ENCODE results near the gene MAMDC2.
A peak's percentile ranks its signal among the peaks of the same experiment; 100 is the strongest.
"Not testable (repeated sequence)": the region's sequence is repeated elsewhere in the genome, so short reads cannot be mapped to it uniquely, and the experiment has no call there.

The MAMDC2 gene

GRCh38 chr9:70160686-70161600 is 117.3 kb downstream of the MAMDC2 start:
- no peak for TF ChIP-seq POLR2A (IDR thresholded peaks at IDR 0.05; ENCODE audit: low read depth, low read length)
- FAIRE-seq: no peak
- no peak for DNase-seq (ENCODE audit: insufficient read length, low spot score)

- peak; percentile 57 for FAIRE-seq
- DNase-seq (ENCODE audit: insufficient read length, low spot score): no peak
- TF ChIP-seq POLR2A (IDR thresholded peaks at IDR 0.05; ENCODE audit: low read depth, low read length): no peak
These were observed 121.5 kb downstream of the MAMDC2 start for GRCh38 chr9:70165006-70165602.

GRCh38 chr9:70168521-70168920 is 124.9 kb downstream of the MAMDC2 start:
- DNase-seq (ENCODE audit: insufficient read length, low spot score) (no peak), FAIRE-seq (peak; percentile 75)
- TF ChIP-seq POLR2A (IDR thresholded peaks at IDR 0.05; ENCODE audit: low read depth, low read length): no peak

GRCh38 chr9:70169222-70169621 is 125.6 kb downstream of the MAMDC2 start:
- FAIRE-seq (peak; percentile 73), DNase-seq (ENCODE audit: insufficient read length, low spot score) (no peak)
- TF ChIP-seq POLR2A (IDR thresholded peaks at IDR 0.05; ENCODE audit: low read depth, low read length): no peak

GRCh38 chr9:70170151-70170790 is 126.6 kb downstream of the MAMDC2 start:
- DNase-seq (ENCODE audit: insufficient read length, low spot score): no peak
- FAIRE-seq: peak; percentile 77
- TF ChIP-seq POLR2A (IDR thresholded peaks at IDR 0.05; ENCODE audit: low read depth, low read length): no peak

GRCh38 chr9:70172532-70172931 is 128.9 kb downstream of the MAMDC2 start:
- FAIRE-seq: no peak
- TF ChIP-seq POLR2A (IDR thresholded peaks at IDR 0.05; ENCODE audit: low read depth, low read length): no peak

GRCh38 chr9:70177121-70177520 is 133.5 kb downstream of the MAMDC2 start:
- FAIRE-seq (peak; percentile 36), DNase-seq (ENCODE audit: insufficient read length, low spot score) (no peak)
- TF ChIP-seq POLR2A (IDR thresholded peaks at IDR 0.05; ENCODE audit: low read depth, low read length): no peak

More at GRCh38 chr9:70172532-70172931, 128.9 kb downstream of the MAMDC2 start:
- DNase-seq (ENCODE audit: insufficient read length, low spot score): no peak

- DNase-seq (ENCODE audit: insufficient read length, low spot score) (no peak), FAIRE-seq (peak; percentile 67)
- no peak for TF ChIP-seq POLR2A (IDR thresholded peaks at IDR 0.05; ENCODE audit: low read depth, low read length)
These were observed 149.1 kb downstream of the MAMDC2 start for GRCh38 chr9:70192707-70193106.

GRCh38 chr9:70195456-70195855 is 151.8 kb downstream of the MAMDC2 start:
- DNase-seq (ENCODE audit: insufficient read length, low spot score) (no peak), FAIRE-seq (peak; percentile 81)
- TF ChIP-seq POLR2A (IDR thresholded peaks at IDR 0.05; ENCODE audit: low read depth, low read length): no peak

GRCh38 chr9:70197216-70198044 is 153.8 kb downstream of the MAMDC2 start:
- DNase-seq (ENCODE audit: insufficient read length, low spot score): no peak

GRCh38 chr9:70204743-70205142 is 161.1 kb downstream of the MAMDC2 start:
- not testable (repeated sequence) for DNase-seq (ENCODE audit: insufficient read length, low spot score); FAIRE-seq

More at GRCh38 chr9:70197216-70198044, 153.8 kb downstream of the MAMDC2 start:
- FAIRE-seq: peak; percentile 92
- TF ChIP-seq POLR2A (IDR thresholded peaks at IDR 0.05; ENCODE audit: low read depth, low read length): no peak

GRCh38 chr9:70205366-70206020 is 161.8 kb downstream of the MAMDC2 start:
- peak; percentile 30 for FAIRE-seq
- TF ChIP-seq POLR2A (IDR thresholded peaks at IDR 0.05; ENCODE audit: low read depth, low read length): no peak
- no peak for DNase-seq (ENCODE audit: insufficient read length, low spot score)

- FAIRE-seq (no peak), DNase-seq (ENCODE audit: insufficient read length, low spot score) (no peak)
- TF ChIP-seq POLR2A (IDR thresholded peaks at IDR 0.05; ENCODE audit: low read depth, low read length): no peak
These were observed 173.4 kb downstream of the MAMDC2 start for GRCh38 chr9:70217029-70217428.
